Heart right ventricle (tissue), 16 donors: ENCODE measurements around the gene RAB31. TPM values are rescaled to one million over a fixed set of nuclear protein-coding genes. Genes with fewer than 3 reads are reported as not detected.

Experiments used
- ATAC-seq, 8 donors: fragments of 200-7000 bp; cut with Tn5 transposase; one replicate each; pipeline ENCODE4 v1.9.1; 2020; ENCODE audit warnings: mild to moderate bottlenecking in 8 of 8, moderate library complexity in 8 of 8, moderate number of reproducible peaks in 1 of 8
- DNase-seq, 2 donors: peaks; one replicate each; pipeline ENCODE4 v3.0.0-alpha.2; 2020
- H3K27ac ChIP-seq, 10 donors: fragments of 200-600 bp; sonication (generic) in 2 of 10; one replicate each; pipeline versions ENCODE4 v1.5.0 to v1.8.0; 2020 to 2022; ENCODE audit warnings: mild to moderate bottlenecking in 3 of 10
- H3K27me3 ChIP-seq, 7 donors: fragments of 200-600 bp; one replicate each; pipeline ENCODE4 v1.8.0; 2021 to 2022; ENCODE audit warnings: mild to moderate bottlenecking in 2 of 7
- H3K36me3 ChIP-seq, 9 donors: fragments of 200-600 bp; sonication (generic) in 1 of 9; one replicate each; pipeline versions ENCODE4 v1.5.0 to v1.8.0; 2020 to 2022; ENCODE audit warnings: mild to moderate bottlenecking in 2 of 9
- H3K4me1 ChIP-seq, 9 donors: fragments of 200-600 bp; sonication (generic) in 1 of 9; one replicate each; pipeline versions ENCODE4 v1.5.0 to v1.8.0; 2020 to 2022; ENCODE audit warnings: mild to moderate bottlenecking in 4 of 9
- H3K4me3 ChIP-seq, 10 donors: fragments of 200-600 bp; sonication (generic) in 2 of 10; one replicate each; pipeline versions ENCODE4 v1.5.0 to v1.8.0; 2020 to 2022; ENCODE audit warnings: mild to moderate bottlenecking in 7 of 10, moderate library complexity in 2 of 10
- H3K9me3 ChIP-seq, 11 donors: fragments of 200-600 bp in 10 of 11; sonication (generic) in 2 of 11; one replicate each; pipeline versions ENCODE4 v1.5.0 to v1.8.0; 2013 to 2022; ENCODE audit warnings: mild to moderate bottlenecking in 2 of 11, control low read depth in 1 of 11, moderate library complexity in 1 of 11
- CTCF ChIP-seq, 9 donors: fragments of 200-600 bp; sonication (generic) in 2 of 9; IDR thresholded peaks; one replicate each; pipeline versions ENCODE4 v1.5.0 to v1.8.0; 2021 to 2022; ENCODE audit warnings: antibody characterized with exemption in 9 of 9, mild to moderate bottlenecking in 5 of 9, moderate library complexity in 1 of 9
- WGBS, 2 donors: extraction: QIAGEN DNeasy Blood & Tissue Kit; methylation state at CpG; one replicate each; pipeline ENCODE4 v1.1.7; 2013; ENCODE audit warnings: inconsistent platforms in 1 of 2; 5-methylcytosine and 5-hydroxymethylcytosine counted together
- intact Hi-C, 10 donors: fragments of 100-400 bp; cut with DNase I; formaldehyde crosslinking; loops; one replicate each; pipeline versions ENCODE4 v1.11.1 to v1.14.2; 2022
- polyA plus RNA-seq, 2 donors: library from polyadenylated mRNA; stranded (reverse); fragments of 200-250 nt; gene quantifications; one replicate each; pipeline ENCODE4 v1.2.3, GENCODE V29; 2013
- total RNA-seq, 10 donors: library from RNA; stranded (reverse); fragmentation: NEBNext Ultra II Directional in 3 of 10; extraction: Animal tissue kit (Norgen Biotek cat#: 25700) in 3 of 10; gene quantifications; one replicate each; pipeline versions ENCODE4 v1.2.1 to v1.2.4, GENCODE V29; 2021 to 2023
- donor health status: Arrhythmogenic right ventricular cardiomyopathy.
- donor health status: ischemic (EF 13 %, LVEDD 7.1; RV severe dilation, severe dysfunction).
- donor health status: healthy with polysubstance abuse.
- donor health status: DM: no; HTN: yes; CAD: no.
- donor health status: DM: no; HTN: no; CAD: no.
- donor health status: ischemic (EF 25% LVEDD 6.9; RV normal size, moderate dysfunction).
- donor health status: ischemic (EF 25% LVEDD 5.7; RV mildly dilated, moderate dysfunction).
- donor health status: healthy.
- donor health status: DM: yes; HTN: yes; CAD: no.
- donor health status: Ischemic cardiomyopathy.
- donor health status: ischemic (EF 35%, LVEDD 5.7; RV mildly dilated, moderate dysfunction).
- donor health status: nonischemic (EF 11% LVEDD 7.7; RV severe dilation, severe dysfunction).
- donor health status: DM: yes; HTN: yes; CAD: no.
- donor health status: PGD.
- donor health status: ischemic (EF 29% LVEDD 5.4; RV normal size, mild dysfunction).
- donor health status: nonischemic (EF 23%, LVEDD 6.1; RV moderate dilation, normal function).

RAB31 gene
- total and polyA plus RNA-seq, 12 donors: 4.5 to 47.8 (median 16.6) TPM

DNA sequence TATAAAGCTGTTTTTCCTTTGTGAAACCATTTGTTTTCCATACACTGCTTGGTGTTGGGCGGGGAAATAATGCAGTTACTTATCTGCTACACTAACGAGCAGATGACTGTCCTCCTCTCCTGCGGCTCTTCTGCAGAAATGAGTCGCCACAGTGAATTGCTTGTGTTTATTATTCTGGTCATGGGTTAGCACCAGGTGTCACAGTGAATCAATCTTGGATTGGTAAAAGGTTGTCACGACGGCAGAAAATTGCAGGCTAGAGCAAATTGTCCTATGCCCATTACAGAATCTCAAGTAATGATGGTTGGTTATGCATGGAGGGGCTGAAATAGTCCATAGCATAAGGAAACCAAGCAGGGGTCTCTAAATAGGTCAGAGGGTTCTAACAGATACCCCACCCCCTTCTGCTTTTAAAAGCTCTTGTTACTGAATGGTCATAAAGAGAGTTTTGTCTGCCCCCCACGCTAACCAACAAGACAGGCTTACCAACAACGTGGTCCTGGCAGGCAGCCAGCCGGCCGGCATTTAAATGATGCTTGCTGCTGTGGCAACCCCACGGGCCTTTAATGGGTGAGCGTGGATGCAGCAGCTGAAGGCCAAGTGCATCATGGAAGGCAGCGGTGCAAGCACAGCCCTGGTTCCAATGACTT, 29.5 kb downstream of the RAB31 start:
- H3K4me1 ChIP-seq: peaks cover 0 to 51% (median 9%) of the 10 kb centered on the region in 9 donors
- TF ChIP-seq CTCF (IDR thresholded peaks at IDR 0.05): no peak
- ATAC-seq: no peak

GRCh38 chr18:9738266-9738969, 30.3 kb downstream of the RAB31 start:
- no peak for ATAC-seq
- H3K27me3 ChIP-seq: no peaks in the 10 kb centered on the region
- peaks cover 0 to 60% (median 9%) of the 10 kb centered on the region in 9 donors for H3K4me1 ChIP-seq
- TF ChIP-seq CTCF (IDR thresholded peaks at IDR 0.05): no peak
- 85% methylated on average over 8 of the region's 8 CpGs for WGBS, 2 donors
- H3K27ac ChIP-seq: no peak overlapping the region
- H3K4me3 ChIP-seq: no peak overlapping the region
- peaks cover 0 to 5% (median 0%) of the 10 kb centered on the region in 9 donors for H3K36me3 ChIP-seq
- intact Hi-C loops: no loop called here
- no peak for DNase-seq
- H3K9me3 ChIP-seq: no peaks in the 10 kb centered on the region

More for the DNA sequence above, 29.5 kb downstream of the RAB31 start:
- intact Hi-C loops: no loop called here
- no peak for DNase-seq
- Histone ChIP-seq H3K27me3 (no peaks in the 10 kb centered on the region), H3K9me3 (no peaks in the 10 kb centered on the region), H3K27ac (no peak overlapping the region), H3K4me3 (no peak overlapping the region), H3K36me3 (peaks cover 0 to 13% (median 0%) of the 10 kb centered on the region in 9 donors)
- WGBS, 2 donors: 74% methylated on average over 13 of the region's 13 CpGs

- peaks cover 0 to 4% (median 0%) of the 10 kb centered on the region in 9 donors for H3K36me3 ChIP-seq
- ATAC-seq: no peak
- H3K27me3 ChIP-seq: no peaks in the 10 kb centered on the region
- no peak for DNase-seq
- no peak overlapping the region for H3K4me3 ChIP-seq
- H3K27ac ChIP-seq: peak overlapping the region in 1 of 10 donors; percentile 84
- no peaks in the 10 kb centered on the region for H3K9me3 ChIP-seq
- WGBS, 2 donors: 76 to 91% methylated on average over 1 of the region's 1 CpG
- peaks cover 0 to 61% (median 9%) of the 10 kb centered on the region in 9 donors for H3K4me1 ChIP-seq
- no peak for TF ChIP-seq CTCF (IDR thresholded peaks at IDR 0.05)
- intact Hi-C loops: no loop called here
Observed at GRCh38 chr18:9739516-9739915, 31.4 kb downstream of the RAB31 start.

DNA sequence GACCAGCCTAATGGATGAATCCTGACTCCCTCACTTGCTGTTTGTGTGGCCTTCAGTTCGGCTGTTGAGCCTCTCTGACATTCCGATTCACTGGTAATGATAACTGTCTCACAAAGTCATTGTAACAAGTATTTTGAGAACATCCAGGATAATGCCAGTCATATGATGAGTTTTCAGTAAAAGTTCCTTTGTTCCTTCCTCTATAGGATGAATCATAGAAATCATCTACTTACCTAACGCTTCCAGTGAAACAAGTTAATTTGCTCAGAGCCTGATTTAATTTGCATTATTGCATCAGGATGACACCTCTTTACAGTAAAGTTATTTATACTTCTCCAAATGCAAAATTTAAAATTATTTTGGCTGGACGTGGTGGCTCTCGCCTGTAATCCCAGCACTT, 32.0 kb downstream of the RAB31 start:
- H3K27me3 ChIP-seq: no peaks in the 10 kb centered on the region
- ATAC-seq (no peak), DNase-seq (no peak)
- 89 to 92% methylated on average over 5 of the region's 5 CpGs for WGBS, 2 donors
- no peaks in the 10 kb centered on the region for H3K9me3 ChIP-seq
- no peak overlapping the region for H3K4me3 ChIP-seq
- peak overlapping the region in 1 of 10 donors; percentile 84 for H3K27ac ChIP-seq
- H3K36me3 ChIP-seq: peaks cover 0 to 4% (median 0%) of the 10 kb centered on the region in 9 donors
- no peak for TF ChIP-seq CTCF (IDR thresholded peaks at IDR 0.05)
- peaks cover 0 to 61% (median 9%) of the 10 kb centered on the region in 9 donors for H3K4me1 ChIP-seq
- intact Hi-C loops: no loop called here
